Measurements from ENCODE around the gene RNFT2.
"Not testable (repeated sequence)": the region's sequence is repeated elsewhere in the genome, so short reads cannot be mapped to it uniquely, and the experiment has no call there.

The RNFT2 gene

DNA sequence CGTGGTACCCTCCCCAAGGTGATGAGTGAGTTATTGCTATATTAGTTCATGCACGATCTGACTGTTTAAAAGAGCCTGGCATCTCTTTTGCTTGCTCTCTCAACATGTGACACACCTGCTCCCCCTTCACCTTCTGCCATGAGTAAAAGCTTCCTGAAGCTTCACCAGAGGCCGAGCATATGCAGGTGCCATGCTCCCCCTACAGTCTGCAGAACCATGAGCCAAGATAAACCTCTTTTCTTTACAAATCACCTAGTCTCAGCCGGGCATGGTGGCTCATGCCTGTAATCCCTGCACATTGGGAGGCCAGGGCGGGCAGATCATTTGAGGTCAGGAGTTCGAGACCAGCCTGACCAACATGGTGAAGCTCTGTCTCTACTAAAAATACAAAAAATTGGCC, 61.8 kb downstream of the RNFT2 start:
- no peak for DNase-seq

DNA sequence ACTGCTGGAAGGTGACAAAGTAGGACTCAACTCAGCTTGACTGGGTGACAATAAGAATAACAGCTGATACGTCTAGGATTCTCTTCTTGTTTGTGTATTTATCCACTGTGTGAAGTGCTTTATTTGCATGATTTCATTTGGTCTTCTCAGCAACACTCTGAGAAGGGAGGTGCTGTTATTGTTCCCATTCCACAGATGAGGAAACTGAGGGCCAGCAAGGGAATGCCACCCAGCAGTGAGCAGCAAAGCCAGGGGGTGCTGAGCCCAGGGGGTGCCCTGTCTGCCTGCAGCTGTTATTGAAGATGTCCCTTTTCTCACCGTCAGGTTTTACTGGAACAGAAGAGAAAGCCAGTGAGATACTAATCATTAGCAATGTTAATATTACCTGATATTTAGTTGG, 62.8 kb downstream of the RNFT2 start:
- no peak for DNase-seq

DNA sequence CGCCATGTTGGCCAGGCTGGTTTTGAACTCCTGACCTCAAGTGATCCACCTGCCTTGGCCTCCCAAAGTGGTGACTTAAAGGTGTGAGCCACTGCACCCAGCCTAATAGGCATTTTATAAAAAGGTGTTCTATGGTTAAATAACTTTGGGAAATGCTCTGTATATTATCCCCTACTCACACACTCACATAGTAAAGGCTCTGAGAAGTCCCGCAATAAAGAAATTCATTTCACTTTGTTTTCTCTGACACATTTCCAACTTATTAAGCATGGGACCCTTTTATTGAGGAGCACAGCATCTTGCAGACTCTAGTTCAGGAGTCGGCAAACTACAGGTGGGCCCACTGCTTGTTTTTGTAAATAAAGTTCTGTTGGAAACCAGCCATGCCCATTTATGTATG, 63.9 kb downstream of the RNFT2 start:
- no peak for DNase-seq

DNA sequence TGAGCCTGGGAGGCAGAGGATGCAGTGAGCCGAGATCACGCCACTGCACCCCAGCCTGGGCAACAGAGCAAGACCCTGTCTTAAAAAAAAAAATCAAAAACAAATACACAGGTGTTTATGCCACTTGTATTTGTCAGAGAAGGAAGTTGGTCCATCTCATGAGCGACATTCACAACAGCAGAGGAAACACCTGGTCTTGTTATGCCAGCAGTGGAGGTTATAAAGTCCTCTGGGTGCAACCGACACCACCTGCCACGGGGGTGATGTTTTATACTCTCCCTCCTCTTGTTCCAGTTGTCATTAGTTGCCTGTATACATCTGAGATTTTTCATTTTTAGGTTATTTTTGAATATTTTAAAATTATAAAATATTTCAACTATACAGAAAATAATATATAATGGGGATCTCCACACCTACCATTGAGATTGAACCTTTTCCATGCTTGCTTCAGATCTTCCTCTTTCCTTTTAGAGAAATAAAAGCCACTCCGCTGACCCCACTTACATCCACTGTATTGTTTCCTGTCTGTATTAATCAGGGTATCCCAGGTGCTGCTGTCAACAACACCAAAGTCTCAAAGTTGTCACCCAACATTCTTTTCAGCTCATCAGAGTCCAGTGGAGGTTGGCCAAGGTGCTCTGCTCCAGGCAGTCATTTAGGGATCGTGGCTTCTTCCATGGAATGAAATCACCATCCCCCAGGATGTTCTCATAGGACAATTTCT, 65.1 kb downstream of the RNFT2 start:
- no peak for DNase-seq

DNA sequence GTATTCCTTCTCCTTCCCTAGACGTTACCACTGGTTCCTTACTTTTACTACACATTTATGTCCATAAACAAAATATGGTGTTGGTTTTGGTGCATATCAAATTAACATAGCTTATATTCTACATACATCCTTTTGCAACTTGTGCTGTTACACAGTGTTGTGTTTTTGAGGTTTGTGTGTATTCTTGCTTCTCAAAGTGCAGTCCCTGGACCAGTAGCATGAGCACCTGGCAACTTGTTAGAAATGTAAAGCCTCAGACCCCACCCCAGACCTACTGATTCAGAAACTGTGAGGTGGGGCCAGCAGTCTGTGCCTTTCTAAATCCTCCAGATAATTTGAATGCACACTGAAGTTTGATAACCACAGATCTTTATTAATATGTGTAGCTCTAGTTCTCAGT, 65.9 kb downstream of the RNFT2 start:
- DNase-seq: no peak

DNA sequence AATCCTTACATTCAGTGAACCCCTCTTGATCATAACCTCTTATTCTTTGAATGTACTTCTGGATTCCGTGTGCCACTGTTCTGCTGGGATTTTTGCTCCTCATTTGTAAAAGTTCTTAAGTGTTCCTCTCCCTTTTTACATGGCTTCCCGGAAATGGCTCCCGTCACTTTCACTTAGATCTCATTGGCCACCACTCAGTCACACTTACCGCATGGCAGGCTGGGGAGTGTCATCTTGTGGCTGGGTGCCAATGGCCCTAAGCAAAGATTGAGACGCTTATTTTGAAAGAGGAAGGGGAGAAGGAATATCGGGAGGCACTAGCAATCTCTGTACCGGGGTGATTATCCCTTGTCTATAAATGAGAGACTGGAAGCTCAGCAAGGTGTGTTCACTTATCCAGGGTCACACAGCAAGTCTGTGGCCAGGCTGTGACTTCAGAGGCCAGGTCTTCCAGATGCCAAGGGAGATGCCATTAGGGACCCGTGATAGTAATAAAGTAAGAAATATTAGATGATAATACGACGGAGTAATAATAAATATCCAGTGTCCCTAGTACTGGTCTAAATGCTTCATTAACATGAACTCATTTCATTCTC, 68.8 kb downstream of the RNFT2 start:
- DNase-seq: no peak

DNA sequence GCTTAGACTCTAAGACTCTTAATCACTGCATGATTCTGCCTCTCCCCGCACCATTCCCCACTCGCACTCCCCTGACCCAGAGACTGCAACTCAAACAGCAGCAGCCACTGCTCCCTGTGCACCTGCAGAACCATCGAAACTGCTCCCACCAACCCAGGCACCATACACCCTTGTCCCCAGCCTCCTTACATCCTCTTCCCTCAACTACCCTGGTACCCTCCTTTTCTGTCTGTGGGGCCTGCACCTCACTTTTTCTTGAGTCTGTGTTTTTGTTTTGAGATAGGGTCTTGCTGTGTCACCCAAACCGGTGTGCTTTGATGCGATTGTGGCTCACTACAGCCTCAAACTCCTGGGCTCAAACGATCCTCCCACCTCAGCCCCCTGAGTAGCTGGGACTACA, 69.4 kb downstream of the RNFT2 start:
- DNase-seq: no peak

DNA sequence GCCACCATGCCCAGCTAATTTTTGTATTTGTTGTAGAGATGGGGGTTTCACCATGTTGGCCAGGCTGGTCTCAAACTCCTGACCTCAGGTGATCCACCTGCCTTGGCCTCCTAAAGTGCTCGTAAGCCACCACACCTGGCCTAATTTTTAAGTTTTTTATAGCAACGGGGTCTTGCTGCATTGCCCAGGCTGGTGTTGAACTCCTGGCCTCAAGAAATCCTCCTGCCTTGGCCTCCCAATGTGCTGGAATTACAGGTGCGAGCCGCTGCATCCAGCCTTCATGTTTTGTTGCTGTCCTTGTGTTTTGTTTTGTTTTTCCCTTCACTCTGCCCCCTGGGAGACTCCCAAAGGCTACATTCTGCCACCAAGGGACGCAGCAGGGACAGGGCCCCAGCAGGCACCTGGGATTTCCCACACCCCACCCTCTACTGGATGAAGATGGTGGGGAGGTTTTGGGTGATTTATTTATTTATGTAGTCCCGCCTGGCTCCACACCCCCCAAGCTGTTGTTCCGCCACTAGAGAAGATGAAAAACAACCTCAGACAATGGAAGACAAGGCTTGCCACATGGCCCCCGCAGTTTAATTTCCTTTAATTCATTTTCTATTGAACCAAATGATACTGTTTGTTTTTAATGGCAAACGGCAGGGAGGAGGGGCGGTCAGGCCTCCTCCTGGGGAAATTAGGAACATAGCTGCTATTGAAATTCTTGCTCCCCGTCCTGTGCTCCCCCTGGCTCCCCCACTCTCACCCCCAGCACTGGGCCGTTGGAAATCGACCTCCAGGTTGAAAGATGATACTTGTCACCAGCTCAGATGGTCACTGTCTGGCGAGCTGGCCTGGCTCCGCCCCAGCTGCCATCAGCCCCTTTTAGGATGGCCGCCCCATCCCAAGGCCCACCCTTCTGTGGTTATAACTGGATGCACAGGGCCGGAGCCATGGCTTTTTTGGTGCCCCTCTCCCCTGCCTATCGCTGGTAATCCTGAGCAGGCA, 70.3 kb downstream of the RNFT2 start:
- DNase-seq: no peak

DNA sequence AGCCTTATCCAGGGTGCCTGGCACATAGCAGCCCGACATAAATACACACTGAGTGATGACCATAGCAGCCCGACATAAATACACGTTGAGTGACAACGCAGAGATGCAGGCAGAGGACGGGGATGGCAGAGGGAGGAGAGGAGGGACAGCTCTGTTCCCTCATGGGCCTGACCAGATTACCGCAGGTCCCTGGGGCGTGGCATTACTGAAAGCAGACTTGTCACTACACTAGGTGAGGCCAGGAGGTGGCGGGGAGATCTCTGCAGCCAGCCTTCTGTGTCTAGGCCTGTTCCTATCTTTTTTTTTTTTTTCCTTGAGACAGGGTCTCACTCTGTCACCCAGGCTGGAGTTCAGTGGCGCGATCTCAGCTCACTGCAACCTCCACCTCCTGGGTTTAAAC, 74.1 kb downstream of the RNFT2 start:
- no peak for DNase-seq

DNA sequence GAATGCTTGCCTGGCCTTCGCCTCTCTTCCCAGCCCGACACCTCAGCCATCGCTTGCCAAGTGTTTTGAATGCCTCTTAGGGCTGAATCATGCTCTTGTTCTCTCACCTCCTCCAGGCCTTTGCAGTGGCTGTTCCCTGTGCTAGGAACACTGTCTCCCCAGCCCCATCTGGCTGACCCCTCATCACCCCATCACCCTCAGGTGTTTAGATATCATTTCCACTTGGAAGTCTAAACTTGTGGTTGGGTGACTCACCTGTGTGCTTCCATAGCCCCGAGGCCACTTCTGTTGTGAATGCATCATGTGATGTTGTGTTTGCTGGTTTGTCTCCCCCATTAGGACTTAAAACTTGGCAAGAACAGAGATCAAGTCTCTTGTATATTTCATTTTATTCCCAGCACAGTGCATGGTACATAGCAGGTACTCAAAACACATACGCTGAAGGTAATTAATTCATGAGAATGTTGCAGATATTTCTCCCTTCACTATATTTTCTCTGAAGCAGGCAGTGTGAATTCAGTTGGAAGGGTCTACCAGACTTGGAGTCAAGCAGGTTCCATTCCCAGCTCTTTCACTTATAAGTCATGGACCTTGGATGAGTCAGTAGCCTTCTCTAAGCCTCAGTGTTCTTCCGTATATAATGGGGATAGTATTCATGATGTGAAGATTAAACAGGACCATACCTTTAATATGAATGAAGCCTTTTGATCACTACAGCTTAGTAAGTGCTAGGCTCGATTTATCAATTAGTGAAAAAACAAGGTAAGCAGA, 75.3 kb downstream of the RNFT2 start:
- DNase-seq: no peak

DNA sequence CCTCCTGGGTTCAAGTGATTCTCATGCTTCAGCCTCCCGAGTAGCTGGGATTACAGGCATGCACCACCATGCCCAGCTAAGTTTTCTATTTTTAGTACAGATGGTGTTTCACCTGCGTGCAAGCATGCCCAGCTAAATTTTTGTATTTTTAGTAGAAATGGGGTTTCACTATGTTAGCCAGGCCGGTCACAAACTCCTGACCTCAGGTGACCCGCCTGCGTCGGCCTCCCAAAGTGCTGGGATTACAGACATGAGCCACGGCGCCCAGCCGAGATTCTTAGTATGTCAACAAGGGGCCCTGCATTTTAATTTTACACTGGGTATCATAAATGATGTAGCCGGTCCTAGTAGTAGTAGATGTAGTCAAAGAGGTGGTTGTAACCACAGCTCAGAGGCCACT, 76.7 kb downstream of the RNFT2 start:
- not testable (repeated sequence) for DNase-seq

DNA sequence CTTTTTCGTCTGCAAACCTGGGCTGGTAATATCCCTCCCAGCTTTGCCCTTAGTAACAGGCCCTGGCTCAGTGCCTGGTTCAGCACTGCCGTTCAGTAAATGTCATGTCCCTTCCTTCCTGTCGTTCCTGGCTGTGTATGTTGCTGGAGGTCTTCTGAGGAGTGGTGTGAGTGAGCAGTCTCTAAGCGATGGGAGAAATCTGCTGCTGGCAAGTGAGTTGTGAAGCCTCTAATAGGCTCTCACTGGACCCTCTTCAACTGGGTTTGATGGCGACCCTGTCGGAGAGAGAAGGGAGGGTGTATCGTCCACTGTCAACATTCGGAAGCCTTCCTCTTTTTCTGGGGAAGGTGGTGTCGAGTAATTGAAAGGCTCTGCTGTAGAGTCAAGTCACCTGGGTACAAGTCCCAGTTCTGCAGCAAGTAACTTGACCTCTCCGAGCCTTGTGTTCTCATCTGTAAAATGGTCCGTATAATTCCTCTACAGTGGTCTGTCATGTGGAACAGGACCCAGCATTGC, 80.3 kb downstream of the RNFT2 start:
- DNase-seq: no peak

DNA sequence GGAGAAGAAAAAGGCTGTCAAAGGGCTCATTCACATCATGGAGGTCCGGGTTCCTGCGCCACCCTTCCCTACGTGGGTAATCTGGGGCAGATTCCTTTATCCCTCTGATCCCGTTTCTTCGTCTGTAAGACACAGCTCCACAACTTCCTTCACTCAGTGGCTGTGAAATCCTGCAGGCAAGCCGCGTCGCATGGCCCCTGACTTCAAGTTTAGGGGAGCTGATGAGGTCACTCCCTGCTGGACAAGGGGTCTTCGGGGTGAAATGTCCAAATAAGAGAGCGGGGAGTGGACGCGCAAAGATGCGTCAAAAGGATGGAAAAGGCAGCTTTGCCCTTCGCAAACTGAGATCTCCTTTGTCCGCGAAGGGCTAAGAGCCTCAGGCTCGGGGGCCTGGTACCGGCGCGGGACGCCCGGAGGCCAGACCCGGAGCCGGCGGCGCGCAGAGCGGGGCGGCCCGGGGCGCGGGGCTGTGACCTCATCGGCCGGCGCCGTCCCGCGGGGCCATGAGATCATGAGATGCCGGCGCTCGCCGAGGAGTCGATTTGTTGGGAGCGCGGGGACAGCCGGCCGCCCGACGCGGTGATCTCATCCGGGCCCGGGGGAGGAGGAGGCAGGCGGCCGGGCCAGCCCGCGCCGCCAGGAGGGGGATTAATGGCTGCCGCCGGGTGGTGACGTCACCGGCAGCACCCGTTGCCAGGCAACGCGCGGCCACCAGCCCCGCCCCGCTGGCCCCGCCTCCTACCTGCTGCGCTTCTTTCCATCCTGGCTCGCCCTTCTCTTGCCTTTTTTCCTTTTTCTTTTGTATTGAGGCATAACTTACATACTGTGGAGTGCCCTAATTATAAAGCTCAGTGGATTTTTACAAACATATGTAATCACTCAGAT, 81.1 kb downstream of the RNFT2 start:
- DNase-seq: peak; percentile 83

DNA sequence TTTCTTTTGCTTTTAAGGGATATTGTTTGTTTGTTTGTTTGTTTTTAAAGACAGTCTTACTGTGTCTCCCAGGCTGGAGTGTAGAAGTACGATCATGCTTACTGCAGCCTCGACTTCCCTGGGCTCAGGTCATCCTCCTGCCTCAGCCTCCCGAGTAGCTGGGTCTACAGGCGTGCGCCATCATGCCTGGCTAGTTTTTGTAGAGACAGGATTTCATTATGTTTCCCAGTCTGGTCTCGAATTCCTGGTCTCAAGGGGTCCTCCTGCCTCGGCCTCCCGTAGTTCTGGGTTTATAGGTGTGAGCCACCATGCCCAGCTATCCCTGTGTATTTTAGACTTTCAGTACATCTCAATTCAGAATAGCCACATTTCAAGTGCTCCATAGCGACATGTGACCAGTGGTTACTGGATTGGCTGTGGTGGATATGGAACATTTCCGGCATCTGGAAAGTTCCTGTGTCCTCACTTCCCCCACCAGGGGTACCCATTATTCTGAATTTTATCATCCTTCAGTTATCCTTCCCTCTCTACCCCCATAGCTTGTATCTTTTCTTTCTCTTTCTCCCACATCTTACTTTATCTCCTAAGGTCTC, 82.0 kb downstream of the RNFT2 start:
- no peak for DNase-seq

DNA sequence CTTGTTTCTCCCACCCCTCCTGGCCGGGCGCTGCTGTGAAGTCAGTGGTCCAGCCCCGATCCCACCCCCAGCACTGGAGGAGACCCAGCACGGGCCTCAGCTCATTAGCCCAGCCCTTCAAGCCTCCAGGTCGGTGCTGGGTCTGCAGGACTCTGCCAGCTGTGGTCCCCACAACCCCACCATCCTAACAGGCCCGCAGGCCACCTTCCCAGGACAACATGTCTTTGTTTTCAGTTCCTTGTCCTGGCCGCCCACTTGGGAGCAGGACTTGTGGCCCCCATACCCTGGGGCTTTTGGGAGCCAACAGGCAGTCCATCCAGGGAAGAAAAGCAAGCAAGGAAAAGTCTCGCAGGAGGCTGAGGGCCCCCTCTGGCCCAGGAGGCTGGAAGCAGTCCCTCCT, 83.2 kb downstream of the RNFT2 start:
- DNase-seq: no peak

DNA sequence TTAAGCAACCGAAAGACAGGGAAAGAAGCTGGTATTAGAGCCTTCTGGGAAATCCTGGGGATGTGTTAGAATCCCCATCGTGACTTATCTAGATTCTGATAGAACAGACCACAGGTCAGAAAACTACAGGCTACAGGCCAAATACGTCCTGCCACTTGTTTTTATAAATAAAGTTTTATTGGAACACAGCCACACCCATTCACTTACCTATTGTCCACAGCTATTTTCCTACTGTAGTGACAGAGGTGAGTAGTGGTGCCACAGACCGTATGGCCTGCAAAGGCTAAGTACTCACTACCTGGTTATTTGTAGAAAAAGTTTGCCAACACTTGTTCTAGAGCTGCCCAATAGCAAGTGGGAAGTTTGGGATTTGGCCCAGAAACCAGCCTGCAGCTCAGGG, 89.3 kb downstream of the RNFT2 start:
- DNase-seq: no peak

DNA sequence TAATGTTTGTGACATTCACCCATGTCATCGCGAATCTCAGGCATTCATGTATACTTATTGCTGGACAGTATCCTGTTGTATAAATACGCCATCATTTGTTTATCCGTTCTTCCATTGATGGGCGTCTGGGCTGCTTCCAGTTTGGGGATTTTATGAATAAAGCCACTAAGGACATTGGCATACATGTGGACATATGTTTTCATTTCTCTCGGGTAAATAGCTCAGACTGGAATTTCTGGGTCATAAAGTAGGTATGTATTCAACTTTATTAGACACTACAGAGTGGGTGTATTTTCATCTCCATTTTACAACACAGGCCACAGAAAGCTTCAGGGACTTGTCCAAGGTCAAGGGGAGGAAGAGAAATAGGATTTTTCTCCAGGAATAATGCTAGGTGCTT, 94.2 kb downstream of the RNFT2 start:
- no peak for DNase-seq

DNA sequence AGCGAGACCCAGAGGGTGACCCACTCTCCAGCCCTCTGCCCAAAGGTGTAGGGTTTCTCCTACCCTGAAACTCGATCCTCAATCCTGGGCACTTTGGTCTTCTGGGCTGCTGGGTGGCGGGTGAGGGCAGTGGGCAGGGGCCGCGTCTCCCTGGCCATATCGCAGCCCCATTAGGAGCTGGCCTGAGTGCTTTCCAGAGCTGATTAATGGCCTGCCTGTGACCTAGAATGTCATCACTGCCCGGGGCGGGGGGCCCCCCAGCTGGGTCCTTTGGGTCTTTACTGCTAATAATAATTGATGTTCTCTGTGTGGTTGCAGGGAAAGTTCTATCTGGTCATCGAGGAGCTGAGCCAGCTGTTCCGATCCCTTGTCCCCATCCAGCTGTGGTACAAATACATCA, 95.4 kb downstream of the RNFT2 start:
- DNase-seq: no peak

DNA sequence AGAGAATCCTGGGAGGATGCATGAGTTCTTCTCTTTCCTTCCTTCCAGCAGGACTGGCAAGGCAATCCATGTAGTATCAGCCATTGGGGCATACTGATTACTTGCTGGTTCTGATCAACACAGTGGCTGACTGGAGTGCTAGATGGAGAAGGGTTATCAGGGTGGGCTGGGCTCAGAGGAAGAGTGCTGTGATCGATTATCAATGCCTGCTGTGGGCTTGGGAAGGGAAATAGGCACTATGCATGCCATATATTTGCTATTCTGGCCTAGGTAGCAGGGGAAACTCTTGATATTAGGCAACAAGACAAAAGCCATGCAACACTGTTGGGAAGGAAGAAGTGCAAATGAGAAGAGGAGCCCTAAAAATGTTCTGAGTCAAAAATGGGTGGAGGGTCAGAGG, 97.4 kb downstream of the RNFT2 start:
- no peak for DNase-seq

DNA sequence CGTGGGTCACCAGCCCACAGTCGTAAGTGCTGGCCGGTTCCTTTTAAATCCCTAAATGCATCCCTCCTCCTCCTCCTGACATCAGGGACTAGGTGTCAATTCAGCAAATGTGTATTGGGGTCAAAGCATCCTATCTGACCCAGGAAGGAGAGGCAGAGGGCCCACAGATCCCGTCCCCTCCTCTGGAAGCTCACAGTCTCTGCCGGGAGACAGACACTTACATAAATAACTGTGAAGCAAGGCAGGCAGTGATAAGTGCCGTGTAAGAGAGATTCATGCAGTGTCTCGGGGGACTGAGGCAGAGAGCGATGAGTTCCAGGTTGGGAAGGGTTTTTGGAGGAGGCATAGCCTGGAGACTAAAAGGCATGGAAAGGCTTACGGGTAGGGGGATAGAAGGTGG, 99.0 kb downstream of the RNFT2 start:
- DNase-seq: no peak

DNA sequence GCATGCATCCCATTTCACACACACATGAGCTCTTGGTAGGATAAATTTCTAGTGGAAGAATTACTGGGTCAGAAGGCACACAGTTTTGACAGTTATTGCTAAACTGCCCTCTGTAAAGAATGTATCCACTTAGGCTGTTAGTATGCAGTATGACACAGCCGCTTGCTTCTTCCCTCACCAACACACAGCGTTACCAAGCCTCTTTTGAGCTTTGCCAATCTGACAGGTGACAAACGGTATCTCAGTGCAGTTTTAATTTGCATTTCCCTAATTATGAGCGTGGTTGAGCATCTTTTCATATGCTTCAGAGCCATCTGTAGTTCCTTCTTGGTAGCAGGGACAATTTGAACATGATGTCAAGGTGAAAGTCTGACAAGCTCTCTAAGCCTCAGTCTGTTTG, 100.2 kb downstream of the RNFT2 start:
- DNase-seq: no peak
